GM18951 (cell line): ENCODE data around the gene RELCH.

Experiments
- POLR2A ChIP-seq: IDR thresholded peaks from 4 replicates; pipeline ENCODE4 v1.6.1; 2011; ENCODE audit warnings: mild to moderate bottlenecking; ENCODE audit not compliant: insufficient read length, insufficient read depth; ENCODE audit errors: extremely low read depth
- in situ Hi-C: fragments of 300-500 bp; cut with MboI; formaldehyde crosslinking; loops from one replicate; pipeline ENCODE4 v1.12.0; 2022; ENCODE audit warnings: low sequenced_read_pairs, mixed read lengths, inconsistent platforms; ENCODE audit not compliant: unreplicated experiment

Gene RELCH

GRCh38 chr18:62324917-62325805 lies 138.1 kb downstream of the RELCH start, which contains the start of gene TNFRSF11A:
Gene TNFRSF11A, plus strand, starts transcription at chr18:62325310. Its CDS starts 43 bp downstream, at chr18:62325353.
- peak; percentile 75 for TF ChIP-seq POLR2A
- in situ Hi-C loops, result no loop called here

DNA sequence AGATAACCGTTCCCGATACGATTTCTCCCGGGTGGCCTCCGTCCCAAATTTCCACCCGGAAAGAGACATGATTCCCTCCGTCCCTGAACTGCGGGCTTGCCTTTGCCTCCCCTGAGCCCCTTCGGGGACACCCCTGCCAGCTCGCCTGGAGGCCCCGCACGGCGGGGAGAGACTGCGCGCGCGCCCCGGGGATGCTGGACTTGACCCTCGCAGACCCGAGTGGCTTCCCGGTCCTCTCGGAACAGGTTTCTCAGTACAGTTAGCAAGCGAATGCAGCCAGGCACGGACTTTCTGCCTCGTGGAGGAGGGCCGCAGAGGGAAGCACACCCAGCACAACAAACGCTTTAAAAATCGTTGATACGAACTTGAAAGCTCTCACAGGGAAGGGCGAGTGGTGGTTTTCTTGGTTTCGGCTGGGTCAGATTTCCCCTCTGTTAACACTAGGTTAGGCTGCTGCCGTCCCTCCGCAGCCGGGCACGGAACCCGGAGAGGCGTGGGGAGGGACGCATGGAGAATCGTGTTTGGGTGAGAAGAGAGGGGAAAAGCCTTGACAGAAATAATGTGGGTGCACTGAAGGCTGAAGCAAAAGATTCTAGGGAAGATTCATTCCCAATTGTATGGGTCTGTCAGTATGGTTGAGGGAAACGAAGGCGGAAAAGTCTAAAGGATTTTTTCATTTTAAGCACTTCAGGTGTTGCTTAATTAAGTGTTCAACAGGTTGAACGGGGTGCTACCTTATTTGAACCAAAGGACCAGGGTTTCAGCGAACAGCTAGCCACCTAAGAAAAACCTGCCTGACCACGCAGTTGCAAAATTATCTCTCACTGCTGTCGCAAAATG lies 139.0 kb downstream of the RELCH start:
- no peak for TF ChIP-seq POLR2A
- in situ Hi-C loops, result no loop called here

DNA sequence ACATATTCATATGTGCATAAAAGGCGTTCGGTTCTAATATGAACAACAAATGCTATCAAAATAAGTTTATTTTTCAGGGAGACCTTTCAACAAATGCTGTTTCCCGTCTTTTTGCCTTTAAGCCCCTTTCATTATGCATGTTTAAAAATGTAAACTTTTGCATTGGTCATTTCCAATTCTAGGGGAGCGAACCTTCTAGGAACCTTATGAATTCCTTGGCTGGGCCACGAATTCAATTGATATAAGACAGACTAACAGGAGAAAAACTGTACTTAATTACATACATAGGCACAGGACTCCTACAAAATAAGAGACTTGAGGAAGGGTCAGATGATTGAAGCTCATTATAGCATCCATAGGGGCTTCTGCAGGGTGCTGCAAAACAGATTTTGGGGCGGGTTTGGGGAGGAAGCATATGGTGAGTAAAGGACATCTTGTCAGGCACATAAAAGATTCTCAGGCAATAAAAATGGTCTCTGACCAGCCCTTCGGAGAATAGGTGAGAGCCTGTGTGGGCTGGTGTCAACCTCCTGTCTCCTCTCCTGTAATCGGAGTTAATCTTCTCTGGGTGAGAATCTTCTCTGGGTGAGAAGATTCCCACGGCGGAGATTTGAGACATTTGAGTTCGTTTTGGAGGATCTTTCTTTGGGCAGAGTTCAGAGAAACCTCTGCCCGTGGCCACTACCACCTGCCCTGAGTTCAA lies 139.7 kb downstream of the RELCH start:
- in situ Hi-C loops, result no loop called here
- TF ChIP-seq POLR2A, result no peak

DNA sequence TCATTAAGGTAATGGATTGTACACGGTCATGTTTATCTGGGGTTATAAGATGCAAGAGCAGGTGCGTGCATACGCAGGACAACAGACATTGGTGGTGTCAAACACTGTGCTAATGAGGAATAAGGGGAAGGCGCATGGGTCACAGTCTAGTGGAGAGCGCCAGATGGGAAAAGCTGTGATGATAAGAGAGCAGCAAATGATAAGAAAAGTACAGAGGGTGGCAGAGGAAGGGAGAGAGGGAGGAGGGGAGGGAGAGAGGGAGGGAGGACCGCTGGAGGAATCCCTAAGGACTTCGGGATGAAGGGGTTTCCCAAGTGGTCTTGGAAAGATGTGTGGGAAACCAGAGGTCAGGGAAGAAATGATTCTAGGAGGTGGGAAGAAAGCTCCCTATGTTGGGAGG lies 140.9 kb downstream of the RELCH start:
- no peak for TF ChIP-seq POLR2A
- in situ Hi-C loops, result no loop called here

GRCh38 chr18:62328586-62329525 lies 141.8 kb downstream of the RELCH start:
- TF ChIP-seq POLR2A, result no peak
- in situ Hi-C loops, result no loop called here

DNA sequence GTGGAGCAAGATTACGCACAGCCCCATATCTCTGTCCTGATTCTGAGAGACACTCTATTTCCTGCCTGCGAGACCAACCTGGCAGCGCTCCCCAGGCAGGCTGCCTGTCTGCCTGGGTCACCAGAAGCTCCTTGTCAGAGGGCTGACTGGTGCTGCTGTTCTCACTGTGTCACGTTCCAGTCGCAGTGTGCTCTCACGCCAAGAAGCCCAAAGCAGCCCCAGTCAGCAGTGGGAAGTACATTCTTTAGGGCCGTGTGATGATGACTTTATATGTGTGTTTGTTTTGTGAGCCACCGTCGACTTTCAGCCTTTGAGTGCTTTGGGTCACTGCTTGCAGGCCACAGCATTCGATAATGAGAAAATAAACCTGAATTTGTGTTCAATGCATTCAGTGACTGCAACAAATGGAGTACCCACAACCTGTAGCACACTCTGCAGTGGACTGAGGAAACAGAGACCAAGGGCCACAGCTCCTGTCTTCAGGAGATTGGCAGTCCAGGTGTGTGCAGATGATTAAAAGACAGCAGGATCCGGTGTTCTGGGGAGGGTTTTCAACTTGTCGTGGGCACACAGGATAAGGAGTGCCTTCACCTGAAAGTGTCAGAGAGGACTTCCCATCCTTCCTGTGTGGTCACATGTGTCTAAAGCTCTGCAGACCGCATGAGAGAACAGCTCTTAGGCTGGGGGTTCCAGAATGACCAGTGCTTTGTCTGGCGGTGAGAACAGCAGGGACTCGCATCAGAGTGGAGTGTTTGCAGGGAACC lies 142.8 kb downstream of the RELCH start:
- in situ Hi-C loops, result no loop called here

DNA sequence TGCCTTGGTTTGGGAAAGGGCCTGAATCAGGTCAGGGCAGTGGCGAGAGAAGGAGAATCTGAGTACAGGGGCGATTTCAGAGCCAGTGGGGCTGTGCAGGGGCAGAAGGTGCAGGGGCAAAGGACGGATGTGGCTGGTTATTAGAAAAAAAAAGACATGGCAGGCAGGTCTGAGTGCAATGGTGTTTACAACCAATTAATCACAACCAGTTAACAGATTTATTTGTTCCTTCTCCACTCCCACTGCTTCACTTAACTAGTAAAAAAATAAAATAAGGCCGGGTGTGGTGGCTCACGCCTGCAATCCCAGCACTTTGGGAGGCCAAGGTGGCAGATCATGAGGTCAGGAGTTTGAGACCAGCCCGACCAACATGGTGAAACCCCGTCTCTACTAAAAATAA lies 143.6 kb downstream of the RELCH start:
- in situ Hi-C loops, result no loop called here
- TF ChIP-seq POLR2A, result no peak

More for the DNA sequence above, 142.8 kb downstream of the RELCH start:
- no peak for TF ChIP-seq POLR2A

DNA sequence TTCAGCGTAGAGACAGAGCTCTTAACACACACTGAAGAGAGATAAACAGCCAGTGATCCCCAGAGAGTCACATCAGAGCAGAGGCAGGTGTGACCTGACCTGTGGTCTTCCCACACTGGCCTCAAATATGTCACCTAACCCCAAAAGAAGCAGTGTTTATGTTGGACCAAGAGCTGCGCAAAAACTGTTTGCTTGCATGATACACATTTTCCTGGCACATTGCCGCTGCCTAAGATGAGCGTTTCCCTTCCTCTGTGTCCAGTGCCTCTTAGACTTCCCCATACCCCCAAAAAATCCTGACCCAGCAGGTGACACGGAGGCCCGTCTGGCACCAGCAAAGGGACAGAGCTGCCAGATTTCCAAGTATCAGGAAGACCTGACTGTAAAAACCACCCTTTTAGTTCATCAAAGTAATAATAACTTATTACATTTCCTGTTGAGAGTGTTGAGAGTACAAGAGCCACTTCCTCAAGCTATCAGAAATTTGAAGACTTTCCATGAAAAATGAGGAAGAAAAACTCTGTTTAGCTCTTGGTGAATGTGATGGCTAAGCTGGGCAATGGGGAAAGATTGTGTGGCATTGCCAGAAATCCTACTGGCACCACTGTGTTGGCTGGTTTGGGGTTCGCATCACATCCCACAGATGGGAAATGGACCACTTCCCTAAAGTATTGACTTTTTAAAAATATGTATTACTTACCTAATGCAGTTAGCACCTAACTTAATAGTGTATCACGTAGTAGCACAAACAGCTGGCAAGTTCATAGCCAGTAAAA lies 144.7 kb downstream of the RELCH start:
- in situ Hi-C loops, result no loop called here
- TF ChIP-seq POLR2A, result no peak

- in situ Hi-C loops, result no loop called here
- no peak for TF ChIP-seq POLR2A
These were observed 145.4 kb downstream of the RELCH start for GRCh38 chr18:62332431-62332830.

DNA sequence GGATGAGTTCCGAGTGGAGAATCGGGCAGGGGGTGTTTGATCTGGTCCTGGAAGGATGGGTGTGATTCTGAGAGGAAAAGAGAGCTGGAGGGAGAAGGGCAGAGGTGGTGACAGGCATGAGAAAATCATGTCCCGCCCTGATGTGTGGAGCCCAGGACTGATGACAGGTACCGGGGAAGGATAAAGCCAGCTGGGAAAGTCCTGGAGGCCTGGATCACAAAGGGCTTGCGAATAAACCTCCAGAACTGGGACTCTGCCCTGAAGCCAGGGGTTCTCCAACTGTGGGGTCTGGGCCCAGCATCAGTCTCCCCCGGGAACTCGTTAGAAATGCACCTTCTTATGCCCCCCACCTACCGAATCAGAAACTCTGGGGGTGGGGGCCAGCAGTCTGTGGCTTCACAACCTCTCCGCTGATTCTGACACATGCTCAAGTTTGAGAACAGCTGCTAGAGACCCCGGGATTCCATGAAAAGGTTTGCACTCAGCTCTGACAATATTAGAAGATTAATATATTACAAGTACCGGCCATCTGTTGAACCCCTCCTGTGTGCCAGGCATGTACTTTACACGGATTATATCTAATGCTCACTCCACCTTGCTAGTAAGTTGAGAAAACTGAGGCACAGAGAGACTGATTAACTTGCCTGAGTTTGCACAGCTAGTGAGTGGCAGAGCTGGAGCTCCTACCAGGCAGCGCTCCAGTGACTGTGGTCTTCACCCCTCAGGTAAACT lies 146.1 kb downstream of the RELCH start:
- in situ Hi-C loops, result no loop called here

More for the DNA sequence above, 146.1 kb downstream of the RELCH start:
- no peak for TF ChIP-seq POLR2A
